HEK293 (cell line): ENCODE data around the gene DMAC2.

Experiments used
- CTCF ChIA-PET: fragments of 350-600 bp; formaldehyde crosslinking; extraction: SDS; loops from one replicate; lab custom pipeline; 2021; ENCODE audit warnings: antibody characterized with exemption; lab: Yijun Ruan, JAX
- POLR2A ChIA-PET: fragments of 300-600 bp; formaldehyde crosslinking; extraction: SDS; loops from one replicate; lab custom pipeline; 2020; ENCODE audit warnings: antibody characterized with exemption, inconsistent platforms; lab: Yijun Ruan, JAX
- H3K27ac ChIP-seq: fragments of 200-500 bp; sonication (Bioruptor generic); 2 replicates; pipeline ENCODE4 v1.5.1; 2014; ENCODE audit warnings: low read depth, low read length, control low read depth, inconsistent platforms; ENCODE audit errors: extremely low read depth
- H3K36me3 ChIP-seq, 2 experiments: fragments of 200-500 bp in 1 of 2; sonication (Bioruptor generic) in 1 of 2; 1 replicate in 1 of 2; 2 replicates in 1 of 2; pipeline ENCODE4 v1.5.1; 2014 to 2017; ENCODE audit warnings: inconsistent platforms in 2 of 2, low read length in 2 of 2; ENCODE audit not compliant: control insufficient read depth in 2 of 2, insufficient read depth in 1 of 2
- H3K4me1 ChIP-seq: fragments of 200-500 bp; sonication (Bioruptor generic); 2 replicates; pipeline ENCODE4 v1.5.1; 2014; ENCODE audit warnings: mild to moderate bottlenecking, low read length, inconsistent platforms; ENCODE audit not compliant: control insufficient read depth, insufficient read depth
- H3K4me3 ChIP-seq: 2 replicates; pipeline ENCODE4 v1.5.1; 2011; ENCODE audit warnings: low read depth, mild to moderate bottlenecking, control low read depth, low read length, moderate library complexity
- H3K9me3 ChIP-seq: fragments of 200-500 bp; sonication (Bioruptor generic); 2 replicates; pipeline ENCODE4 v1.5.1; 2014; ENCODE audit warnings: low read depth, low read length, inconsistent platforms; ENCODE audit not compliant: control insufficient read depth, insufficient read depth
- ATF2 ChIP-seq: fragments of 450-650 bp; formaldehyde crosslinking; IDR thresholded peaks from 2 replicates; pipeline ENCODE4 v1.5.1; 2016; ENCODE audit warnings: missing biosample characterization, missing genetic modification characterization, low read depth
- GLIS1 ChIP-seq: fragments of 450-650 bp; formaldehyde crosslinking; IDR thresholded peaks from 2 replicates; pipeline ENCODE4 v1.5.1; 2016; ENCODE audit warnings: missing biosample characterization, missing genetic modification characterization
- SCRT1 ChIP-seq: fragments of 450-650 bp; formaldehyde crosslinking; IDR thresholded peaks from 2 replicates; pipeline ENCODE4 v1.5.1; 2016; ENCODE audit warnings: missing biosample characterization, missing genetic modification characterization, borderline replicate concordance
- SCRT2 ChIP-seq: fragments of 450-650 bp; formaldehyde crosslinking; IDR thresholded peaks from 2 replicates; pipeline ENCODE4 v1.5.1; 2016; ENCODE audit warnings: missing biosample characterization, missing genetic modification characterization
- ZBTB17 ChIP-seq: fragments of 450-650 bp; formaldehyde crosslinking; IDR thresholded peaks from 2 replicates; pipeline ENCODE4 v1.5.1; 2016; ENCODE audit warnings: missing biosample characterization, missing genetic modification characterization
- ZNF133 ChIP-seq: fragments of 450-650 bp; formaldehyde crosslinking; IDR thresholded peaks from 2 replicates; pipeline ENCODE4 v1.5.1; 2016; ENCODE audit warnings: missing biosample characterization, missing genetic modification characterization
- ZNF146 ChIP-seq: fragments of 450-650 bp; formaldehyde crosslinking; IDR thresholded peaks from 2 replicates; pipeline ENCODE4 v1.5.1; 2016; ENCODE audit warnings: missing biosample characterization, missing genetic modification characterization
- ZNF2 ChIP-seq: fragments of 450-650 bp; formaldehyde crosslinking; IDR thresholded peaks from 2 replicates; pipeline ENCODE4 v1.5.1; 2016; ENCODE audit warnings: missing biosample characterization, missing genetic modification characterization
- ZNF311 ChIP-seq: fragments of 450-650 bp; formaldehyde crosslinking; IDR thresholded peaks from 2 replicates; pipeline ENCODE4 v1.5.1; 2017; ENCODE audit warnings: missing biosample characterization, missing genetic modification characterization, borderline replicate concordance
- ZNF416 ChIP-seq: fragments of 450-650 bp; formaldehyde crosslinking; IDR thresholded peaks from 2 replicates; pipeline ENCODE4 v1.5.1; 2016; ENCODE audit warnings: missing biosample characterization, missing genetic modification characterization
- ZNF426 ChIP-seq: fragments of 450-650 bp; formaldehyde crosslinking; IDR thresholded peaks from 2 replicates; pipeline ENCODE4 v1.5.1; 2017; ENCODE audit warnings: missing biosample characterization, missing genetic modification characterization, mild to moderate bottlenecking, inconsistent platforms, moderate library complexity
- ZNF626 ChIP-seq: fragments of 450-650 bp; sonication (Bioruptor Pico); formaldehyde crosslinking; IDR thresholded peaks from 2 replicates; pipeline ENCODE4 v1.5.1; 2018; ENCODE audit warnings: missing biosample characterization, missing genetic modification characterization, inconsistent platforms
- ZNF629 ChIP-seq: fragments of 450-650 bp; formaldehyde crosslinking; IDR thresholded peaks from 2 replicates; pipeline ENCODE4 v1.5.1; 2017; ENCODE audit warnings: missing biosample characterization, missing genetic modification characterization
- TF ChIP-seq, protein P1 (sequence below): fragments of 450-650 bp; formaldehyde crosslinking; optimal IDR thresholded peaks from 2 replicates; pipeline ENCODE3; 2016; ENCODE audit warnings: missing biosample characterization, mild to moderate bottlenecking, missing genetic modification characterization
- TF ChIP-seq, protein P2 (sequence below): fragments of 450-650 bp; formaldehyde crosslinking; IDR thresholded peaks from 2 replicates; pipeline ENCODE4 v1.5.0; 2017; ENCODE audit warnings: missing biosample characterization, missing genetic modification characterization, borderline replicate concordance
- TF ChIP-seq, protein P3 (sequence below): fragments of 450-650 bp; formaldehyde crosslinking; IDR thresholded peaks from 2 replicates; pipeline ENCODE4 v1.5.1; 2016; ENCODE audit warnings: missing biosample characterization, missing genetic modification characterization
- TF ChIP-seq, protein P4 (sequence below): fragments of 450-650 bp; formaldehyde crosslinking; conservative IDR thresholded peaks from 2 replicates; pipeline ENCODE4 v1.5.1; 2016; ENCODE audit warnings: low read depth, missing biosample characterization, missing genetic modification characterization

The DMAC2 gene

DNA sequence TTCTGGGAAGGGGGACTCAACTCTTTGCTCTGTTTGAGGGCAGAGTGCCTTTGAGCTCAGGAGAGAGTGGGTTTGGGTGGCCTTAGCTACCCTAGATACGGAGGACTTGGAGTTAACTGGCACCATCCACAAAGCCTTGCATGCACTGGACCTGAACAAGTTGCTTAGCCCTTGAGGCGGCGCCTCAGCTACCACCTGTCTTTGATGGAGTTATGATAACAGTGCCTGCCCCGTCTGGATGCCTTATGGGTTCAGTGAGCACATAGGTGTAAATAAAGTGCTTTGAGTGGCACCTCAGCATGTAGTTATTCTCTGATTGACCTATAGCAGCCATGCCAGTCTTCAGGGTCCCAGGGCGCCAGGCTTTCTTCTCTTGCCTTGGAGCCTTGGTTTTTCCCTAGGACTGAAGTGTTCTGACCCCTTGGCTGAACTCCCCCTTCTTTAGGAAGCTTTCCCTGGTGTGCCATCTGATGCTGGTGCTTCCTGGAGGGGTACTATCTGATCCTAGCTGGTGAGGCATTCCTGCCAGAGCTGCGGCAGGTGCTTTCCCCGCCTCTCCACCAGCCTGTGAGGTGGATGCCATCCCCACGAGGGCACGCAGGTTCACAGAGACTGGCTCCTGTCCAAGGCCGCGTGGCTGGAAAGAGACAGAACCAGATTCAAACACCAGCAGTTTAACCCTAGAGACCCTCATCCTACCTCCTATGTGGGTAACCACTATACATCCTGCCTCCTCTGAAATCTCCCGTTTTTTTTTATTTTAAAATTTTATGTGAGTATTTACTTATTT, 36.3 kb downstream of the DMAC2 start:
- ChIA-PET CTCF (interaction anchor here (0.8 to 1.2 kb wide), 2 partner anchors 29 to 168 kb away, joined by 3 to 5 read pairs; no protein-coding TSS in a partner anchor), POLR2A (no interaction called here)
- peaks cover 7% of the 10 kb centered on the region; the same call in 1 of the 2 replicates for H3K4me1 ChIP-seq
- TF ChIP-seq ZNF629 (tag by site-specific recombination) (no peak), ZNF2 (no peak), GLIS1 (no peak), ZNF311 (tag by site-specific recombination) (no peak), ZNF426 (tag by site-specific recombination) (no peak), ZNF416 (no peak), ATF2 (tag by site-specific recombination) (no peak), ZNF133 (tag by site-specific recombination) (no peak), ZBTB17 (tag by site-specific recombination) (no peak), ZNF146 (no peak), SCRT2 (tag by site-specific recombination) (no peak), ZNF626 (no peak), SCRT1 (no peak)
- TF ChIP-seq, protein P1, sequence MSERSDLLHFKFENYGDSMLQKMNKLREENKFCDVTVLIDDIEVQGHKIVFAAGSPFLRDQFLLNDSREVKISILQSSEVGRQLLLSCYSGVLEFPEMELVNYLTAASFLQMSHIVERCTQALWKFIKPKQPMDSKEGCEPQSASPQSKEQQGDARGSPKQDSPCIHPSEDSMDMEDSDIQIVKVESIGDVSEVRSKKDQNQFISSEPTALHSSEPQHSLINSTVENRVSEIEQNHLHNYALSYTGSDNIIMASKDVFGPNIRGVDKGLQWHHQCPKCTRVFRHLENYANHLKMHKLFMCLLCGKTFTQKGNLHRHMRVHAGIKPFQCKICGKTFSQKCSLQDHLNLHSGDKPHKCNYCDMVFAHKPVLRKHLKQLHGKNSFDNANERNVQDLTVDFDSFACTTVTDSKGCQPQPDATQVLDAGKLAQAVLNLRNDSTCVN (tag by site-specific recombination) = no peak
- TF ChIP-seq, protein P2, sequence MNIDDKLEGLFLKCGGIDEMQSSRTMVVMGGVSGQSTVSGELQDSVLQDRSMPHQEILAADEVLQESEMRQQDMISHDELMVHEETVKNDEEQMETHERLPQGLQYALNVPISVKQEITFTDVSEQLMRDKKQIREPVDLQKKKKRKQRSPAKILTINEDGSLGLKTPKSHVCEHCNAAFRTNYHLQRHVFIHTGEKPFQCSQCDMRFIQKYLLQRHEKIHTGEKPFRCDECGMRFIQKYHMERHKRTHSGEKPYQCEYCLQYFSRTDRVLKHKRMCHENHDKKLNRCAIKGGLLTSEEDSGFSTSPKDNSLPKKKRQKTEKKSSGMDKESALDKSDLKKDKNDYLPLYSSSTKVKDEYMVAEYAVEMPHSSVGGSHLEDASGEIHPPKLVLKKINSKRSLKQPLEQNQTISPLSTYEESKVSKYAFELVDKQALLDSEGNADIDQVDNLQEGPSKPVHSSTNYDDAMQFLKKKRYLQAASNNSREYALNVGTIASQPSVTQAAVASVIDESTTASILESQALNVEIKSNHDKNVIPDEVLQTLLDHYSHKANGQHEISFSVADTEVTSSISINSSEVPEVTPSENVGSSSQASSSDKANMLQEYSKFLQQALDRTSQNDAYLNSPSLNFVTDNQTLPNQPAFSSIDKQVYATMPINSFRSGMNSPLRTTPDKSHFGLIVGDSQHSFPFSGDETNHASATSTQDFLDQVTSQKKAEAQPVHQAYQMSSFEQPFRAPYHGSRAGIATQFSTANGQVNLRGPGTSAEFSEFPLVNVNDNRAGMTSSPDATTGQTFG (tag by site-specific recombination) = no peak
- TF ChIP-seq, protein P3, sequence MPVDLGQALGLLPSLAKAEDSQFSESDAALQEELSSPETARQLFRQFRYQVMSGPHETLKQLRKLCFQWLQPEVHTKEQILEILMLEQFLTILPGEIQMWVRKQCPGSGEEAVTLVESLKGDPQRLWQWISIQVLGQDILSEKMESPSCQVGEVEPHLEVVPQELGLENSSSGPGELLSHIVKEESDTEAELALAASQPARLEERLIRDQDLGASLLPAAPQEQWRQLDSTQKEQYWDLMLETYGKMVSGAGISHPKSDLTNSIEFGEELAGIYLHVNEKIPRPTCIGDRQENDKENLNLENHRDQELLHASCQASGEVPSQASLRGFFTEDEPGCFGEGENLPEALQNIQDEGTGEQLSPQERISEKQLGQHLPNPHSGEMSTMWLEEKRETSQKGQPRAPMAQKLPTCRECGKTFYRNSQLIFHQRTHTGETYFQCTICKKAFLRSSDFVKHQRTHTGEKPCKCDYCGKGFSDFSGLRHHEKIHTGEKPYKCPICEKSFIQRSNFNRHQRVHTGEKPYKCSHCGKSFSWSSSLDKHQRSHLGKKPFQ (tag by site-specific recombination) = no peak
- TF ChIP-seq, protein P4, sequence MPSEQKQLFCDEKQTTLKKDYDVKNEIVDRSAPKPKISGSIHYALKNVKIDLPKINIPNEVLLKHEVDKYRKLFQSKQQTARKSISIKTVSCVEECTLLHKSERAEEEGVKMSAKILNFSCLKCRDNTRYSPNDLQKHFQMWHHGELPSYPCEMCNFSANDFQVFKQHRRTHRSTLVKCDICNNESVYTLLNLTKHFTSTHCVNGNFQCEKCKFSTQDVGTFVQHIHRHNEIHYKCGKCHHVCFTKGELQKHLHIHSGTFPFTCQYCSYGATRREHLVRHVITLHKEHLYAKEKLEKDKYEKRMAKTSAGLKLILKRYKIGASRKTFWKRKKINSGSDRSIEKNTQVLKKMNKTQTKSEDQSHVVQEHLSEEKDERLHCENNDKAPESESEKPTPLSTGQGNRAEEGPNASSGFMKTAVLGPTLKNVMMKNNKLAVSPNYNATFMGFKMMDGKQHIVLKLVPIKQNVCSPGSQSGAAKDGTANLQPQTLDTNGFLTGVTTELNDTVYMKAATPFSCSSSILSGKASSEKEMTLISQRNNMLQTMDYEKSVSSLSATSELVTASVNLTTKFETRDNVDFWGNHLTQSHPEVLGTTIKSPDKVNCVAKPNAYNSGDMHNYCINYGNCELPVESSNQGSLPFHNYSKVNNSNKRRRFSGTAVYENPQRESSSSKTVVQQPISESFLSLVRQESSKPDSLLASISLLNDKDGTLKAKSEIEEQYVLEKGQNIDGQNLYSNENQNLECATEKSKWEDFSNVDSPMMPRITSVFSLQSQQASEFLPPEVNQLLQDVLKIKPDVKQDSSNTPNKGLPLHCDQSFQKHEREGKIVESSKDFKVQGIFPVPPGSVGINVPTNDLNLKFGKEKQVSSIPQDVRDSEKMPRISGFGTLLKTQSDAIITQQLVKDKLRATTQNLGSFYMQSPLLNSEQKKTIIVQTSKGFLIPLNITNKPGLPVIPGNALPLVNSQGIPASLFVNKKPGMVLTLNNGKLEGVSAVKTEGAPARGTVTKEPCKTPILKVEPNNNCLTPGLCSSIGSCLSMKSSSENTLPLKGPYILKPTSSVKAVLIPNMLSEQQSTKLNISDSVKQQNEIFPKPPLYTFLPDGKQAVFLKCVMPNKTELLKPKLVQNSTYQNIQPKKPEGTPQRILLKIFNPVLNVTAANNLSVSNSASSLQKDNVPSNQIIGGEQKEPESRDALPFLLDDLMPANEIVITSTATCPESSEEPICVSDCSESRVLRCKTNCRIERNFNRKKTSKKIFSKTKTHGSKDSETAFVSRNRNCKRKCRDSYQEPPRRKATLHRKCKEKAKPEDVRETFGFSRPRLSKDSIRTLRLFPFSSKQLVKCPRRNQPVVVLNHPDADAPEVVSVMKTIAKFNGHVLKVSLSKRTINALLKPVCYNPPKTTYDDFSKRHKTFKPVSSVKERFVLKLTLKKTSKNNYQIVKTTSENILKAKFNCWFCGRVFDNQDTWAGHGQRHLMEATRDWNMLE (tag by site-specific recombination) = no peak
- H3K36me3 ChIP-seq = no peaks in the 10 kb centered on the region; a peak in 1 of 3 replicates
- H3K27ac ChIP-seq = no peak overlapping the region
- no peaks in the 10 kb centered on the region for H3K9me3 ChIP-seq
- no peak overlapping the region for H3K4me3 ChIP-seq
